Measurements from ENCODE around the gene ACMSD. TPM values are rescaled to one million over a fixed set of nuclear protein-coding genes. Genes with fewer than 3 reads are reported as not detected.

Gene ACMSD
- total RNA-seq, 4 donors from 2014 or later, result not detected

GRCh38 chr2:134865067-134865787, 26.8 kb downstream of the ACMSD start:
- Histone ChIP-seq H3K36me3 (no peaks in the 10 kb centered on the region), H3K27ac (no peak overlapping the region), H3K27me3 (no peaks in the 10 kb centered on the region), H3K4me1 (no peaks in the 10 kb centered on the region), H3K4me3 (no peak overlapping the region), H3K9me3 (no peaks in the 10 kb centered on the region)
- no peak for DNase-seq
- 86 to 87% methylated on average over 5 of the region's 5 CpGs for WGBS, 2 donors (ENCODE audit: low coverage in 1 of 2)
- in situ Hi-C loops (cut with MboI; ENCODE audit: low pct_ligation_motif_present in 1 of 4, low pct_unique_long_range_greater_than_20kb in 1 of 4, low sequenced_read_pairs in 3 of 4) (no loop called here), intact Hi-C loops (cut with DNase I; ENCODE audit: low total_unique reads) (no loop called here)
- TF ChIP-seq EP300 (IDR thresholded peaks at IDR 0.05; ENCODE audit: low read depth), result no peak
- TF ChIP-seq POLR2AphosphoS5 (IDR thresholded peaks at IDR 0.05), result no peak
- no peak for TF ChIP-seq POLR2A (IDR thresholded peaks at IDR 0.05)
- no peak for TF ChIP-seq CTCF (IDR thresholded peaks at IDR 0.05)

- Histone ChIP-seq H3K27ac (no peak overlapping the region), H3K27me3 (no peaks in the 10 kb centered on the region), H3K36me3 (no peaks in the 10 kb centered on the region), H3K9me3 (no peaks in the 10 kb centered on the region), H3K4me3 (no peak overlapping the region), H3K4me1 (no peaks in the 10 kb centered on the region)
- in situ Hi-C loops (cut with MboI; ENCODE audit: low pct_ligation_motif_present in 1 of 4, low pct_unique_long_range_greater_than_20kb in 1 of 4, low sequenced_read_pairs in 3 of 4), result no loop called here
- no peak for DNase-seq
- 88 to 100% methylated on average over 1 of the region's 1 CpG for WGBS, 2 donors (ENCODE audit: low coverage in 1 of 2)
- intact Hi-C loops (cut with DNase I; ENCODE audit: low total_unique reads), result no loop called here
- TF ChIP-seq EP300 (IDR thresholded peaks at IDR 0.05; ENCODE audit: low read depth) (no peak), CTCF (IDR thresholded peaks at IDR 0.05) (no peak), POLR2AphosphoS5 (IDR thresholded peaks at IDR 0.05) (no peak), POLR2A (IDR thresholded peaks at IDR 0.05) (no peak)
These were observed 28.2 kb downstream of the ACMSD start for GRCh38 chr2:134866498-134867099.

GRCh38 chr2:134869946-134870736, 31.7 kb downstream of the ACMSD start:
- no peak for TF ChIP-seq EP300 (IDR thresholded peaks at IDR 0.05; ENCODE audit: low read depth)
- no peak for TF ChIP-seq POLR2A (IDR thresholded peaks at IDR 0.05)
- TF ChIP-seq POLR2AphosphoS5 (IDR thresholded peaks at IDR 0.05), result no peak
- TF ChIP-seq CTCF (IDR thresholded peaks at IDR 0.05), result no peak
- no peaks in the 10 kb centered on the region for H3K36me3 ChIP-seq
- no peaks in the 10 kb centered on the region for H3K27me3 ChIP-seq
- intact Hi-C loops (cut with DNase I; ENCODE audit: low total_unique reads) (no loop called here), in situ Hi-C loops (cut with MboI; ENCODE audit: low pct_ligation_motif_present in 1 of 4, low pct_unique_long_range_greater_than_20kb in 1 of 4, low sequenced_read_pairs in 3 of 4) (no loop called here)
- H3K9me3 ChIP-seq, result no peaks in the 10 kb centered on the region
- H3K4me1 ChIP-seq, result no peaks in the 10 kb centered on the region
- no peak overlapping the region for H3K4me3 ChIP-seq
- no peak for DNase-seq
- 82% methylated on average over 8 of the region's 8 CpGs; no CpG with 5 or more reads in 1 of the 2 donors for WGBS, 2 donors (ENCODE audit: low coverage in 1 of 2)
- H3K27ac ChIP-seq, result no peak overlapping the region

- no peaks in the 10 kb centered on the region for H3K36me3 ChIP-seq
- H3K27me3 ChIP-seq, result no peaks in the 10 kb centered on the region
- H3K4me3 ChIP-seq, result no peak overlapping the region
- 95 to 96% methylated on average over 2 of the region's 2 CpGs for WGBS, 2 donors (ENCODE audit: low coverage in 1 of 2)
- in situ Hi-C loops (cut with MboI; ENCODE audit: low pct_ligation_motif_present in 1 of 4, low pct_unique_long_range_greater_than_20kb in 1 of 4, low sequenced_read_pairs in 3 of 4) (no loop called here), intact Hi-C loops (cut with DNase I; ENCODE audit: low total_unique reads) (no loop called here)
- TF ChIP-seq POLR2A (IDR thresholded peaks at IDR 0.05), result no peak
- H3K4me1 ChIP-seq, result no peaks in the 10 kb centered on the region
- no peak overlapping the region for H3K27ac ChIP-seq
- no peaks in the 10 kb centered on the region for H3K9me3 ChIP-seq
- no peak for DNase-seq
These were observed 34.7 kb downstream of the ACMSD start for GRCh38 chr2:134873152-134873551.

All from transverse colon (tissue), 4 donors.